Measurements from ENCODE around the gene LAMA2.

DNA sequence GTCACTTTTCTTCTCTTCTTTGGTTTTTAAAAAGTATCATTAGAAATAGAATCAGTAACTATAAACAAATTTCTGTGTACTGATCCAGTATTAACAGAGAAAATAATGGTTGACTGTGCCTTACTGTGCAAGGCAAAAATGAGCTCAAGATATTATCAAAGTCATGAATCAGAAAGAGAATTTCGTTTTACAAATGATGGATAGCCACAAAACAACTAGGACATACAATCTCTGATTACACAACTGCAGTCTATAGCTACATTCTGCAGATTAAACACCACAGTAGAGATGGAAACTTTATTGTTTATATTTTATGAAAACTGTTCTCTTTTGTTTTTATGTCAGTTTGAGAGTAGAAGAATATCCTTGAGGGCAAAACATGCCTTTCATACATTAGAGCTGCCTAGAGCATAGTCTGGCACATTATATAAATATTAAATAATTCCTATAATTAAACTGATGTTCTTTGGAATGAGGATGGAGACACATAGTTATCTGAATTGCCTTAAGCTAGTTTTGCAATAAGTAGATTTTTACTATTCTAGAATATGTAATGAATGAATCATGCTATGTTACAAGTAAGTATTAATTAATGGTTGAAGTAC is 333.1 kb downstream of the LAMA2 start:
- TF ChIP-seq ZNF274 (IDR thresholded peaks at IDR 0.05; ENCODE audit: low read depth, low read length), result no peak
- no peak for TF ChIP-seq SUZ12 (IDR thresholded peaks at IDR 0.05; ENCODE audit: extremely low read depth, insufficient read depth, insufficient read length)
- TF ChIP-seq YY1 (IDR thresholded peaks at IDR 0.05; ENCODE audit: insufficient read depth, insufficient read length), result no peak

Data from NT2/D1 (cell line).